H1 (cell line): ENCODE data around the gene PDE8A. TPM values are rescaled to one million over a fixed set of nuclear protein-coding genes. Genes with fewer than 3 reads are reported as not detected.

Experiments used
- CHD1 ChIP-seq: IDR thresholded peaks from 2 replicates; pipeline ENCODE4 v1.6.1; 2012; ENCODE audit warnings: low read depth, low read length, improper control_type of control experiment
- CHD2 ChIP-seq: IDR thresholded peaks from 2 replicates; pipeline ENCODE4 v1.6.1; 2012; ENCODE audit warnings: low read length, improper control_type of control experiment
- HDAC2 ChIP-seq, 2 experiments: fragments of 300-600 bp in 1 of 2; sonication (generic) in 1 of 2; IDR thresholded peaks; 2 replicates each; pipeline ENCODE4 v1.6.1; 2011 to 2012; ENCODE audit warnings: low read depth in 2 of 2, low read length in 2 of 2, mild to moderate bottlenecking in 2 of 2, moderate library complexity in 2 of 2, borderline replicate concordance in 1 of 2, inconsistent platforms in 1 of 2
- KDM4A ChIP-seq: IDR thresholded peaks from one replicate; pipeline ENCODE4 v1.7.1; 2012; ENCODE audit warnings: low read depth, mild to moderate bottlenecking, moderate library complexity, low read length, inconsistent platforms; ENCODE audit not compliant: severe bottlenecking
- SIN3A ChIP-seq, 2 experiments: IDR thresholded peaks in 1 of 2; conservative IDR thresholded peaks in 1 of 2; 2 replicates each; pipeline ENCODE4 v1.6.1; 2011 to 2012; ENCODE audit warnings: low read length in 2 of 2, improper control_type of control experiment in 1 of 2, low read depth in 1 of 2, mild to moderate bottlenecking in 1 of 2
- SP4 ChIP-seq: IDR thresholded peaks from 2 replicates; pipeline ENCODE4 v1.6.1; 2012; ENCODE audit warnings: low read length, inconsistent platforms
- polyA plus RNA-seq, 7 experiments: library from polyadenylated mRNA; depleted of rRNA in 3 of 7; stranded (reverse) in 5 of 7; unstranded in 2 of 7; fragments of >200 nt in 5 of 7; fragments of 200-250 nt in 2 of 7; gene quantifications; 1 replicate in 5 of 7; 2 replicates in 1 of 7; 4 replicates in 1 of 7; pipeline versions ENCODE4 v1.2.1 to v1.2.3, GENCODE V29; 2011 to 2013; ENCODE audit warnings: missing spikeins in 2 of 7, mixed read lengths in 2 of 7
- total RNA-seq: library from RNA; stranded (reverse); fragmentation: NEBNext Ultra II Directional; extraction: Animal tissue kit (Norgen Biotek cat#: 25700); gene quantifications from 2 replicates; pipeline ENCODE4 v1.2.1, GENCODE V29; 2021
- TF ChIP-seq, protein P1 (sequence below): fragments of 300-600 bp; sonication (generic); IDR thresholded peaks from 2 replicates; pipeline ENCODE4 v1.7.1; 2012; ENCODE audit warnings: low read length, moderate library complexity, mild to moderate bottlenecking, inconsistent platforms; ENCODE audit not compliant: insufficient replicate concordance

Gene PDE8A
- total and polyA plus RNA-seq, 2 of the 8 experiments (the other 6 are each of a cell fraction or from before 2014, with no cell fraction given) = 6.9 to 7.8 TPM

DNA sequence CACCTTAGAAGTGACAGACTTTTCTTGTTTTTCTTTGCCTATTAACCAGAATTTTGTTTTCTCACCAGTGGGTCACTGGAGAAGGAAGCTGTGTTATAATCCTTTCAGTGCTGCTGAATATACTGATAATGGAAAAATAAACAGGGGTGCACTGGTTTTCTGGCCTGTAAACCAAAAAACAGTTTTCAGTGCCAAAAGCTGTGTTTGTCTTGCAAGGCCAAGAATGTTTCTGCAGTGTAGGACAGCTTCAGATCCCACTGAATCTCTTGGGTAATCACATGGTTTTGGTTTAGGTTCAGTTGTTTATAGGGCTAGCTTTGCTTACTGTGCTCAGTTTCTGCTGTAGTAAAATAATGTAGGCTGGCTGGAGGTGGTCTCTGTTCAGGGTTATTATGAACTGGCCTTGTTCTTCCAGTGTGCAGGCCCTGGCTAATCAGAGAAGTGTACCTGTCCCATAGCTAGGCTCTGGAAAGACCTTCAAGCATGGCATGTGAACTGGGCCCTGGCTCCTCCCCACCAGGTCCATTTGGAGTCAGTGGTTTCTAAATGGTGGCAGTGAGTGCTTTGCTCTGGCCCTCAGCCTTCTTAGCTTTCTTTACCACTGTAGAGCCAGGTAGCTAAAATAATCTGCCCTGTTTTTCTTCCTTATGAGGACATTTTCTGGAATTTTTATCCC lies 18.7 kb downstream of the PDE8A start (continued):
- TF ChIP-seq, protein P1, sequence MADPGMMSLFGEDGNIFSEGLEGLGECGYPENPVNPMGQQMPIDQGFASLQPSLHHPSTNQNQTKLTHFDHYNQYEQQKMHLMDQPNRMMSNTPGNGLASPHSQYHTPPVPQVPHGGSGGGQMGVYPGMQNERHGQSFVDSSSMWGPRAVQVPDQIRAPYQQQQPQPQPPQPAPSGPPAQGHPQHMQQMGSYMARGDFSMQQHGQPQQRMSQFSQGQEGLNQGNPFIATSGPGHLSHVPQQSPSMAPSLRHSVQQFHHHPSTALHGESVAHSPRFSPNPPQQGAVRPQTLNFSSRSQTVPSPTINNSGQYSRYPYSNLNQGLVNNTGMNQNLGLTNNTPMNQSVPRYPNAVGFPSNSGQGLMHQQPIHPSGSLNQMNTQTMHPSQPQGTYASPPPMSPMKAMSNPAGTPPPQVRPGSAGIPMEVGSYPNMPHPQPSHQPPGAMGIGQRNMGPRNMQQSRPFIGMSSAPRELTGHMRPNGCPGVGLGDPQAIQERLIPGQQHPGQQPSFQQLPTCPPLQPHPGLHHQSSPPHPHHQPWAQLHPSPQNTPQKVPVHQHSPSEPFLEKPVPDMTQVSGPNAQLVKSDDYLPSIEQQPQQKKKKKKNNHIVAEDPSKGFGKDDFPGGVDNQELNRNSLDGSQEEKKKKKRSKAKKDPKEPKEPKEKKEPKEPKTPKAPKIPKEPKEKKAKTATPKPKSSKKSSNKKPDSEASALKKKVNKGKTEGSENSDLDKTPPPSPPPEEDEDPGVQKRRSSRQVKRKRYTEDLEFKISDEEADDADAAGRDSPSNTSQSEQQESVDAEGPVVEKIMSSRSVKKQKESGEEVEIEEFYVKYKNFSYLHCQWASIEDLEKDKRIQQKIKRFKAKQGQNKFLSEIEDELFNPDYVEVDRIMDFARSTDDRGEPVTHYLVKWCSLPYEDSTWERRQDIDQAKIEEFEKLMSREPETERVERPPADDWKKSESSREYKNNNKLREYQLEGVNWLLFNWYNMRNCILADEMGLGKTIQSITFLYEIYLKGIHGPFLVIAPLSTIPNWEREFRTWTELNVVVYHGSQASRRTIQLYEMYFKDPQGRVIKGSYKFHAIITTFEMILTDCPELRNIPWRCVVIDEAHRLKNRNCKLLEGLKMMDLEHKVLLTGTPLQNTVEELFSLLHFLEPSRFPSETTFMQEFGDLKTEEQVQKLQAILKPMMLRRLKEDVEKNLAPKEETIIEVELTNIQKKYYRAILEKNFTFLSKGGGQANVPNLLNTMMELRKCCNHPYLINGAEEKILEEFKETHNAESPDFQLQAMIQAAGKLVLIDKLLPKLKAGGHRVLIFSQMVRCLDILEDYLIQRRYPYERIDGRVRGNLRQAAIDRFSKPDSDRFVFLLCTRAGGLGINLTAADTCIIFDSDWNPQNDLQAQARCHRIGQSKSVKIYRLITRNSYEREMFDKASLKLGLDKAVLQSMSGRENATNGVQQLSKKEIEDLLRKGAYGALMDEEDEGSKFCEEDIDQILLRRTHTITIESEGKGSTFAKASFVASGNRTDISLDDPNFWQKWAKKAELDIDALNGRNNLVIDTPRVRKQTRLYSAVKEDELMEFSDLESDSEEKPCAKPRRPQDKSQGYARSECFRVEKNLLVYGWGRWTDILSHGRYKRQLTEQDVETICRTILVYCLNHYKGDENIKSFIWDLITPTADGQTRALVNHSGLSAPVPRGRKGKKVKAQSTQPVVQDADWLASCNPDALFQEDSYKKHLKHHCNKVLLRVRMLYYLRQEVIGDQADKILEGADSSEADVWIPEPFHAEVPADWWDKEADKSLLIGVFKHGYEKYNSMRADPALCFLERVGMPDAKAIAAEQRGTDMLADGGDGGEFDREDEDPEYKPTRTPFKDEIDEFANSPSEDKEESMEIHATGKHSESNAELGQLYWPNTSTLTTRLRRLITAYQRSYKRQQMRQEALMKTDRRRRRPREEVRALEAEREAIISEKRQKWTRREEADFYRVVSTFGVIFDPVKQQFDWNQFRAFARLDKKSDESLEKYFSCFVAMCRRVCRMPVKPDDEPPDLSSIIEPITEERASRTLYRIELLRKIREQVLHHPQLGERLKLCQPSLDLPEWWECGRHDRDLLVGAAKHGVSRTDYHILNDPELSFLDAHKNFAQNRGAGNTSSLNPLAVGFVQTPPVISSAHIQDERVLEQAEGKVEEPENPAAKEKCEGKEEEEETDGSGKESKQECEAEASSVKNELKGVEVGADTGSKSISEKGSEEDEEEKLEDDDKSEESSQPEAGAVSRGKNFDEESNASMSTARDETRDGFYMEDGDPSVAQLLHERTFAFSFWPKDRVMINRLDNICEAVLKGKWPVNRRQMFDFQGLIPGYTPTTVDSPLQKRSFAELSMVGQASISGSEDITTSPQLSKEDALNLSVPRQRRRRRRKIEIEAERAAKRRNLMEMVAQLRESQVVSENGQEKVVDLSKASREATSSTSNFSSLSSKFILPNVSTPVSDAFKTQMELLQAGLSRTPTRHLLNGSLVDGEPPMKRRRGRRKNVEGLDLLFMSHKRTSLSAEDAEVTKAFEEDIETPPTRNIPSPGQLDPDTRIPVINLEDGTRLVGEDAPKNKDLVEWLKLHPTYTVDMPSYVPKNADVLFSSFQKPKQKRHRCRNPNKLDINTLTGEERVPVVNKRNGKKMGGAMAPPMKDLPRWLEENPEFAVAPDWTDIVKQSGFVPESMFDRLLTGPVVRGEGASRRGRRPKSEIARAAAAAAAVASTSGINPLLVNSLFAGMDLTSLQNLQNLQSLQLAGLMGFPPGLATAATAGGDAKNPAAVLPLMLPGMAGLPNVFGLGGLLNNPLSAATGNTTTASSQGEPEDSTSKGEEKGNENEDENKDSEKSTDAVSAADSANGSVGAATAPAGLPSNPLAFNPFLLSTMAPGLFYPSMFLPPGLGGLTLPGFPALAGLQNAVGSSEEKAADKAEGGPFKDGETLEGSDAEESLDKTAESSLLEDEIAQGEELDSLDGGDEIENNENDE = no peak
- no peak for TF ChIP-seq CHD2
- TF ChIP-seq SP4 = no peak
- no peak for TF ChIP-seq KDM4A
- no peak for TF ChIP-seq SIN3A (conservative IDR thresholded peaks at IDR 0.05 in 1 of 2, IDR thresholded peaks at IDR 0.05 in 1 of 2; ENCODE audit: low read depth in 1 of 2, low read length in 2 of 2)
- TF ChIP-seq HDAC2 (IDR thresholded peaks at IDR 0.05; ENCODE audit: borderline replicate concordance in 1 of 2, low read depth in 2 of 2, low read length in 2 of 2) = no peak
- TF ChIP-seq CHD1 = no peak
